Measurements from ENCODE around the gene MARCHF3. TPM values are rescaled to one million over a fixed set of nuclear protein-coding genes. Genes with fewer than 3 reads are reported as not detected.

The MARCHF3 gene
- total and polyA plus RNA-seq, 2 of the 13 experiments (the other 11 are each of a cell fraction or from before 2014, with no cell fraction given): 4.8 to 11.9 TPM

DNA sequence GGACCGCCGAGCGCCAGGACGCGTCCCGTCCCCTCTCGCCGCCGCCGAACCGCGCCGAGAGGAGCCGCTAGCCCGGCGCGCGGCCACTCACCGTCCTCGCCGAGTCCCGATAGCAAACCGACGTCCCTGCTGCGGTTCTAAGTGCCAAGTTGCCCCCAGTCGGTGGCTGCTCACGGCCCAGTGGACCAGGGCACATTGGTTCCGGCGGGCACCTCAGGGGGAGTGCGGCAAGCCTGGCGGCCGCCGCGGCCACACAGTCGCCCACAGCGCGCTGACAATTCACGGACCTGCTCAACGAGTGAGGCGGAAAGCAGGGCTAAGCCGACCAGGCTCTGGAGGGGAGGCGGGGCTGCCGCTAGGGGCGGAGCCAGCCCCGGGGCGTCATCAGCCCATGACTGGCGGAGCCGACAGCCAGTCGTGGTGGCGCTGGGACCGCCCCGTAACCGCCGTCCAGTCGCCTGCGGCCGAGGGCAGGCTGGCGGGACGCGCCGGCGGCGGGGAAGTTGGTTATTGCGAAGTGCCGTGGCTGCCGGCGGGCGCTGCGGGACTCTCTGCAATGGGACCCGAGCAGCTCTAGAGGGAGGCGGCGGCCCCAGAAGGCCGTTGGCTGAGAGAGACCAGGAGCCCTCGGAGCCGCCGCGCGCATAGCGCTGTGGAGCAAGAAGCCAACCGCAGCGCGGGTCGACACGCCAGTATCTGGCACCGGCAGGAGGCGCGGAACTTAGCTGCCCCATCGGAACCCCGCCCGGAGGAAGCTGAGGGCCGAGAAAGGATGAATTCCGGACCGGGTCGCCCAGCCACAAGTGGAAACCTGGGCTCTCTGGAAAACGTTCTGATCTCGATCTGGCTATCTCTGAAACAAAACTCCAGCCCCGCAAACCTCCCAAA is at the start of gene MARCHF3 (continued):
- TF ChIP-seq, protein P1, sequence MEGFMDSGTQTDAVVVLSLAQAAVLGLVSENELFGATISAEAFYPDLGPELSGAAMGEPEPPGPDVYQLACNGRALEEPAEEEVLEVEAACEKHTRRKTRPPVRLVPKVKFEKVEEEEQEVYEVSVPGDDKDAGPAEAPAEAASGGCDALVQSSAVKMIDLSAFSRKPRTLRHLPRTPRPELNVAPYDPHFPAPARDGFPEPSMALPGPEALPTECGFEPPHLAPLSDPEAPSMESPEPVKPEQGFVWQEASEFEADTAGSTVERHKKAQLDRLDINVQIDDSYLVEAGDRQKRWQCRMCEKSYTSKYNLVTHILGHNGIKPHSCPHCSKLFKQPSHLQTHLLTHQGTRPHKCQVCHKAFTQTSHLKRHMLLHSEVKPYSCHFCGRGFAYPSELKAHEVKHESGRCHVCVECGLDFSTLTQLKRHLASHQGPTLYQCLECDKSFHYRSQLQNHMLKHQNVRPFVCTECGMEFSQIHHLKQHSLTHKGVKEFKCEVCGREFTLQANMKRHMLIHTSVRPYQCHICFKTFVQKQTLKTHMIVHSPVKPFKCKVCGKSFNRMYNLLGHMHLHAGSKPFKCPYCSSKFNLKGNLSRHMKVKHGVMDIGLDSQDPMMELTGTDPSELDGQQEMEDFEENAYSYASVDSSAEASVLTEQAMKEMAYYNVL (CRISPR knock-in tag; IDR thresholded peaks at IDR 0.05; ENCODE audit: borderline replicate concordance): no peak
- peak; percentile 67; the same call in 1 of the 2 replicates for TF ChIP-seq ZC3H13 (CRISPR knock-in tag; IDR thresholded peaks at IDR 0.05)
- TF ChIP-seq SMARCE1 (IDR thresholded peaks at IDR 0.05; ENCODE audit: borderline replicate concordance): no peak
- TF ChIP-seq FOSL2 (CRISPR knock-in tag; IDR thresholded peaks at IDR 0.05): no peak; the same call in 1 of the 2 replicates
- peak; percentile 25; the same call in 1 of the 2 replicates for TF ChIP-seq RXRB (CRISPR knock-in tag; IDR thresholded peaks at IDR 0.05; ENCODE audit: borderline replicate concordance)
- no peak for TF ChIP-seq SMC3 (IDR thresholded peaks at IDR 0.05; ENCODE audit: low read length)
- no peak; the same call in 1 of the 2 replicates for TF ChIP-seq HIVEP1 (CRISPR knock-in tag; IDR thresholded peaks at IDR 0.05)
- peak; percentile 39; the same call in 1 of the 2 replicates for TF ChIP-seq ZNF724P (CRISPR knock-in tag; IDR thresholded peaks at IDR 0.05; ENCODE audit: borderline replicate concordance)
- TF ChIP-seq CBX2 (IDR thresholded peaks at IDR 0.05; ENCODE audit: low read depth, low read length): no peak
- no peak for TF ChIP-seq CBX2 (CRISPR knock-in tag; IDR thresholded peaks at IDR 0.05; ENCODE audit: low read depth)
- TF ChIP-seq, protein P2, sequence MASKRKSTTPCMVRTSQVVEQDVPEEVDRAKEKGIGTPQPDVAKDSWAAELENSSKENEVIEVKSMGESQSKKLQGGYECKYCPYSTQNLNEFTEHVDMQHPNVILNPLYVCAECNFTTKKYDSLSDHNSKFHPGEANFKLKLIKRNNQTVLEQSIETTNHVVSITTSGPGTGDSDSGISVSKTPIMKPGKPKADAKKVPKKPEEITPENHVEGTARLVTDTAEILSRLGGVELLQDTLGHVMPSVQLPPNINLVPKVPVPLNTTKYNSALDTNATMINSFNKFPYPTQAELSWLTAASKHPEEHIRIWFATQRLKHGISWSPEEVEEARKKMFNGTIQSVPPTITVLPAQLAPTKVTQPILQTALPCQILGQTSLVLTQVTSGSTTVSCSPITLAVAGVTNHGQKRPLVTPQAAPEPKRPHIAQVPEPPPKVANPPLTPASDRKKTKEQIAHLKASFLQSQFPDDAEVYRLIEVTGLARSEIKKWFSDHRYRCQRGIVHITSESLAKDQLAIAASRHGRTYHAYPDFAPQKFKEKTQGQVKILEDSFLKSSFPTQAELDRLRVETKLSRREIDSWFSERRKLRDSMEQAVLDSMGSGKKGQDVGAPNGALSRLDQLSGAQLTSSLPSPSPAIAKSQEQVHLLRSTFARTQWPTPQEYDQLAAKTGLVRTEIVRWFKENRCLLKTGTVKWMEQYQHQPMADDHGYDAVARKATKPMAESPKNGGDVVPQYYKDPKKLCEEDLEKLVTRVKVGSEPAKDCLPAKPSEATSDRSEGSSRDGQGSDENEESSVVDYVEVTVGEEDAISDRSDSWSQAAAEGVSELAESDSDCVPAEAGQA (IDR thresholded peaks at IDR 0.05; ENCODE audit: low read depth): no peak
- TF ChIP-seq, protein P2 (CRISPR knock-in tag; IDR thresholded peaks at IDR 0.05; ENCODE audit: borderline replicate concordance): 0 out of 2 replicates have a peak, but pooled peaks have one; percentile 23
- no peak for TF ChIP-seq ZNF530 (CRISPR knock-in tag; IDR thresholded peaks at IDR 0.05; ENCODE audit: low read depth)
- no peak for TF ChIP-seq ZBTB21 (CRISPR knock-in tag; IDR thresholded peaks at IDR 0.05)
- no peak for TF ChIP-seq NR3C1 (CRISPR knock-in tag; IDR thresholded peaks at IDR 0.05)
- TF ChIP-seq MLLT10 (CRISPR knock-in tag; IDR thresholded peaks at IDR 0.05): no peak
- no peak for TF ChIP-seq MTA3 (CRISPR knock-in tag; IDR thresholded peaks at IDR 0.05)
- TF ChIP-seq ZNF10 (CRISPR knock-in tag; IDR thresholded peaks at IDR 0.05; ENCODE audit: borderline replicate concordance, low read depth): no peak
- TF ChIP-seq, protein P3, sequence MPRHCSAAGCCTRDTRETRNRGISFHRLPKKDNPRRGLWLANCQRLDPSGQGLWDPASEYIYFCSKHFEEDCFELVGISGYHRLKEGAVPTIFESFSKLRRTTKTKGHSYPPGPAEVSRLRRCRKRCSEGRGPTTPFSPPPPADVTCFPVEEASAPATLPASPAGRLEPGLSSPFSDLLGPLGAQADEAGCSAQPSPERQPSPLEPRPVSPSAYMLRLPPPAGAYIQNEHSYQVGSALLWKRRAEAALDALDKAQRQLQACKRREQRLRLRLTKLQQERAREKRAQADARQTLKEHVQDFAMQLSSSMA (CRISPR knock-in tag; IDR thresholded peaks at IDR 0.05): peak; percentile 59; the same call in 1 of the 2 replicates
- TF ChIP-seq RORA (CRISPR knock-in tag; IDR thresholded peaks at IDR 0.05): no peak
- TF ChIP-seq ZSCAN29 (CRISPR knock-in tag; conservative IDR thresholded peaks at IDR 0.05): no peak
- TF ChIP-seq, protein P4, sequence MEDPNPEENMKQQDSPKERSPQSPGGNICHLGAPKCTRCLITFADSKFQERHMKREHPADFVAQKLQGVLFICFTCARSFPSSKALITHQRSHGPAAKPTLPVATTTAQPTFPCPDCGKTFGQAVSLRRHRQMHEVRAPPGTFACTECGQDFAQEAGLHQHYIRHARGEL (CRISPR knock-in tag; IDR thresholded peaks at IDR 0.05): no peak
